ENCODE results near the gene NCLN.
A peak's percentile ranks its signal among the peaks of the same experiment; 100 is the strongest.
"Not testable (repeated sequence)": the region's sequence is repeated elsewhere in the genome, so short reads cannot be mapped to it uniquely, and the experiment has no call there.

Gene NCLN

DNA sequence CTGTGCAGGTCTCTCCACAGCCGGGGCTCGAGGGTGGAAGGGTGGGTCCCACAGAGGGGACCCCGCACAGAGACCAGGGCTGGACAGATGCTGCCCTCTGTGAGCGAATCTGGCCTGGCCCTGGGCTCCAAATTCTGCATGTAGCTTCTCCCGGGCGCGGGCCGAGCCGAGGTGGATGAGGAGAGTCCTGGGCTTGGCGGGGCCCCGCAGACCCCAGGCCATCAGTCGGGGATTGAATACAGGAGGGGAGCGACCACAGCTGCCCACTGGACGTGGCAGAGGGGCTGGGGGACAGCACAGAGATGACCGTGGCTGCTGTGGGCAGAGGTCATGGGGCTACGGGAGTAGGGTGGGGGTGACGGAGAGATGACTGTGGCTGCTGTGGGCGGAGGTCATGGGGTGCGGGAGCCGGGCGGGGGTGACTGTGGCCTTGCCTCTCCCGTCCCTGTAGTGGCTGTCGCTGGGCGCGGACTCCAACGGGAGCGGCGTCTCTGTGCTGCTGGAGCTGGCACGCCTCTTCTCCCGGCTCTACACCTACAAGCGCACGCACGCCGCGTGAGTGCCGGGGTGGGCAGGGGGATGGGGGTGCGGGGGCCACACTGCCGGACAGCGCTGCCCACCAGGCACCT is 15.5 kb downstream of the NCLN start:
- DNase-seq, result no peak

DNA sequence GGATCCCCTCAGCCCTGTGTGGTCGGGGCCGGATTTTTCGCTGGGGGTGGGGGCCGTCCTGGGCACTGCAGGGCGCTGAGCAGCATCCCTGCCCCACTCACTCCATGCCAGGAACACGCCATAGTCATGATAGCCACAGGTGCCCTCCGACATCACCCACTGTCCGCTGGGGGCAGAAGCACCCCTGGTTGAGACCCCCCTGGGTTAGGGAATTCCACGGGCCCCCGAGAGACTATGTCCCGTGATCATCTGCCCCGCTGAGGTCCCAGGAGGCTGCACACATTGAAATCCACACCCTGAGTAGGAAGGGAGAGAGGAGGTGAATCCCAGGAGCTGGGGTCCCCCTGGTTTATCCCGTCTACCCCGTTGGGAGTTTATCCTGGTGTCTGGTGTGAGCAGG is 16.2 kb downstream of the NCLN start:
- DNase-seq, result no peak

DNA sequence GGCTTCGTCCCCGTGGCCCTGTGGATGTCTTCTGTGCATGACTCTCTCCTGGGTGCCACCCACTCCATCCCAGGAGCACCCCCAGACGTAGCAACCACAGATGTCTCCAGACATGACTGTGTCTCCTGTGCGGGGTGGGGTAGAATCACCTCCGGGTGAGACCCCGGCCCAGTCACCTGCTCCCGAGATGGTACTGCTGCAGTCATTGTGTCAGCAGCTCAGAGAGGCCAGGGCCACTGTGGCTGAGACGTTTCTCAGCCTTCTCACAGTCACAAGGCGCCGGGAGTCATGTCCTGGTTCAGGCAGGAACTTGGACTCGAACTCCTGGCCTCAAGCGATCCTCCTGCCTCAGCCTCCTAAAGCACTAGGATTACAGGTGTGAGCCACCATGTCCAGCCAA is 16.6 kb downstream of the NCLN start:
- no peak for DNase-seq

DNA sequence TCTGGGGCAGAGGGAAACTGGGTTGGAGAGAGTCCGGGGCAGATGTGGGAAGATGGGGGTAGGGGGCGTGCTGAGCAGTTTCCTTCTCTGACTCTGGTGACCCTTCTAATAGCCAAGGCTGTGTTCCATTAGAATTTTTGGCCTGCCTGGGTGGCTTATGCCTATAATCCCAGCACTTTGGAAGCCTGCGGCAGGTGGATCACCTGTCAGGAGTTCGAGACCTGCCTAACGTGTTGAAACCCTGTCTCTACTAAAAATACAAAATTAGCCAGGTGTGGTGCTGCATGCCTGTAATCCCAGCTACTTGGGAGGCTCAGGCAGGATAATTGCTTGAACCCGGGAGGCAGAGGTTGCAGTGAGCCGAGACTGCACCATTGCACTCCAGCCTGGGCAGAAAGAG is 17.2 kb downstream of the NCLN start:
- not testable (repeated sequence) for DNase-seq

DNA sequence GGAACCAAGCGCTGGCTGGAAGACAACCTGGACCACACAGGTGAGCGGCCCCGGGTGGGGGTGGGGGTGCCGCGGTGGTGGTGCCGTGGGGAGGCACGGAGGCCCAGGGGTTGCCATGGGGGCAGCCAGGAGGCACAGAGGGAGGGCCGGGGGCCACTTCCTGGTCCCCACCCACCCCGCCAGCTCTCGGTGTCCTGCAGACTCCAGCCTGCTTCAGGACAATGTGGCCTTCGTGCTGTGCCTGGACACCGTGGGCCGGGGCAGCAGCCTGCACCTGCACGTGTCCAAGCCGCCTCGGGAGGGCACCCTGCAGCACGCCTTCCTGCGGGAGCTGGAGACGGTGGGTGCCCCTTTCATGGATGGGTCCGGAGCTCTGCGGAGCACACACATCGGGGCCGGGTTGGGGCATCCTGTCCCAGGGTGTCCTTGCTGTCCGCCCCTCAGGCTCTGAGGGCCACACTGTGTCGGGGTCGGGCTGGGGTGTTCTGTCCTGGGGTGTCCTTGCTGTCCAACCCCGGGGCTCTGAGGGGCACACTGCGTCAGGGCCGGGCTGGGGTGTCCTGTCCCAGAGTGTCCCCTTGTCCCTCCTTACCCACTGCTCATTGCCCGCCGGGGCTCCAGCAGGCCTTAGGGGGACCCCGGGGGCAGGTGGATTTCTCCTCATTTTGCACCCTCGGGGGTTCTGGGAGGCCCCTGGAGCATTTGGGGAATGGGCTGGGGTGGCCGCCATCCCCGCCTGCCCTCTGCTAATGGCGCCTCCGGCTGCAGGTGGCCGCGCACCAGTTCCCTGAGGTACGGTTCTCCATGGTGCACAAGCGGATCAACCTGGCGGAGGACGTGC is 18.3 kb downstream of the NCLN start:
- DNase-seq, result no peak

DNA sequence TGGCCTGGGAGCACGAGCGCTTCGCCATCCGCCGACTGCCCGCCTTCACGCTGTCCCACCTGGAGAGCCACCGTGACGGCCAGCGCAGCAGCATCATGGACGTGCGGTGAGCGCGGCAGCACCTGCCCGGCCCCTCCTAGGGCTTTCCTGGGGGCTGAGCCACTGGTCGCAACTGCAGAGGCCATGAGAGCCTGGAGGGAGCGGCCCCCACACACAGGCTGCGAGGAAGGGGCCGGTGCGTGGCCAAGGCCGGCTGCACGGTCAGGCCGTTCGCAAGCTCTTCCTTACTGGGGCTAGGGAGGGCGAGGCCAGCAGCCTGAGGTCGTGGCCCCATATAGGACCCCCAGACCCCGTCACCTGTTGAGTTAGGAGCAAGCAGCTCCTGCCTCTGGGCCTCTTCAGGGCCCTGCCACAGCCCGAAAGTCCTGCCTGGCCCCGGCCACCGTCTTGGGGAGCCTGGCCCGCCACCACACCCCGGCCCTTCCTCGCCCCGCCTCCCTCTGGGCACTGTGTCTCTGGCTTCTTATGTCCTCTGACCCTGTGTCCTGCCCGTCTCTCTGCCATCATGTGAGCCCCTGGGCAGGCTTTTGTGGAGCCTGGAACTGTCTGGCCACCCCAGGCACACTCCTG is 19.0 kb downstream of the NCLN start:
- DNase-seq, result no peak

DNA sequence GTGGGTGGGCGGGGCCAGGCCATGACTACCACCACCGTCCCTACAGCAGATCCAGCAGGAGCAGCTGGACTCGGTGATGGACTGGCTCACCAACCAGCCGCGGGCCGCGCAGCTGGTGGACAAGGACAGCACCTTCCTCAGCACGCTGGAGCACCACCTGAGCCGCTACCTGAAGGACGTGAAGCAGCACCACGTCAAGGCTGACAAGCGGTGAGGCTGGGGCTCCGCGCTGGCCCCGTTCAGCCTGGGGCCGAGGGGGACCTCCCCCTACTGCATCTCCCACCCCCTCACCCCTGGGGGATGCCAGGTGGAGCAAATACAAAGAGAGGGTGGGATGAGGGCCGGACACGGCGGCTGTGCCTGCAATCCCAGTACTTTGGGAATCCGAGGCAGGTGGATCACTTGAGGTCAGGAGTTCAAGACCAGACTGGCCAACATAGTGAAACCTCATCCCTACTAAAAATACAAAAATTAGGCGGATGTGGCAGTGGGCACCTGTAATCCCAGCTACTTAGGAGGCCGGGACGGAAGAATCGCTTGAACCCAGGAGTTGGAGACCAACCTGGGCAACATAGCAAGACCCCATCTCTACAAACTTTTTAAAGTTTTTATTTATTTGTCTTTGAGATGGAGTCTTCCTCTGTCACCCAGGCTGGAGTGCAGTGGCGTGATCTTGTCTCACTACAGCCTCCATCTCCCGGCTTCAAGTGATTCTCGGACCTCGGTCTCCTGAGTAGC is 20.7 kb downstream of the NCLN start:
- no peak for DNase-seq

DNA sequence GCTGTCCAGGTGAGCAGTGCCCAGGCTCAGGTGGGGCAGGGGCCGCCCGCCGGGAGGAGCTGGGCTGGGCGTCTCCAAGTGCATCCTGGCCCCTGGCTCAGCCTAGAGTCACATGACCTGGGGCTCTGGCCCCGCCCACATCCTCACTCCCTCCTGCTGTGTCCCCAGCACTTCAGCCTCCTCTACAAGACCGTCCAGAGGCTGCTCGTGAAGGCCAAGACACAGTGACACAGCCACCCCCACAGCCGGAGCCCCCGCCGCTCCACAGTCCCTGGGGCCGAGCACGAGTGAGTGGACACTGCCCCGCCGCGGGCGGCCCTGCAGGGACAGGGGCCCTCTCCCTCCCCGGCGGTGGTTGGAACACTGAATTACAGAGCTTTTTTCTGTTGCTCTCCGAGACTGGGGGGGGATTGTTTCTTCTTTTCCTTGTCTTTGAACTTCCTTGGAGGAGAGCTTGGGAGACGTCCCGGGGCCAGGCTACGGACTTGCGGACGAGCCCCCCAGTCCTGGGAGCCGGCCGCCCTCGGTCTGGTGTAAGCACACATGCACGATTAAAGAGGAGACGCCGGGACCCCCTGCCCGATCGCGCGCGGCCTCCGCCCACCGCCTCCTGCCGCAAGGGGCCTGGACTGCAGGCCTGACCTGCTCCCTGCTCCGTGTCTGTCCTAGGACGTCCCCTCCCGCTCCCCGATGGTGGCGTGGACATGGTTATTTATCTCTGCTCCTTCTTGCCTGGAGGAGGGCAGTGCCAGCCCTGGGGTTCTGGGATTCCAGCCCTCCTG is 21.9 kb downstream of the NCLN start:
- no peak for DNase-seq

DNA sequence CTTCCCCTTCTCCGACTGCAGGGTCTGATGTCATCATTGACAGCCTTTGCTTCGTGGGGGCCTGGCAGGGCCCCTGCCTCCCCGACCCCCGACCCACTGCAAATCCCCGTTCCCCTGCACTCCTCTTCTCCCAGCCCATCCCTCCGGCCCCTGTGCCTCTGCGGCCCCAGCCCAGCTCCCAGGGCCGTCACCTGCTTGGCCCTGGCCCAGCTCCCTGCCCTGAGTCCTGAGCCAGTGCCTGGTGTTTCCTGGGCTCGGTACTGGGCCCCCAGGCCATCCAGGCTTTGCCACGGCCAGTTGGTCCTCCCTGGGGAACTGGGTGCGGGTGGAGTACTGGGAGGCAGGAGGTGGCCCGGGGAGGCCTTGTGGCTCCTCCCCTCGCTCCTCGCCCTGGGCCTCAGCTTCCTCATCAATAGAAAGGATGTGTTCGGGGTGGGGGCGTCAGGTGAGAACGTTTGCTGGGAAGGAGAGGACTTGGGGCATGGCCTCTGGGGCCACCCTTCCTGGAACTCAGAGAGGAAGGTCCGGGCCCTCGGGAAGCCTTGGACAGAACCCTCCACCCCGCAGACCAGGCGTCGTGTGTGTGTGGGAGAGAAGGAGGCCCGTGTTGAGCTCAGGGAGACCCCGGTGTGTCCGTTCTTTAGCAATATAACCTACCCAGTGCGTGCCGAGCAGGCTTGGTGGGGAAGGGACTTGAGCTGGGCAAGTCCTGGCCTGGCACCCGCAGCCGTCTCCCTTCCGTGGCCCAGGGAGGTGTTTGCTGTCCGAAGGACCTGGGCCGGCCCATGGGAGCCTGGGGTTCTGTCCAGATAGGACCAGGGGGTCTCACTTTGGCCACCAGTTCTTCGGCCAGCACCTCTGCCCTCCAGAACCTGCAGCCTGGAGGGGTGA is 22.8 kb downstream of the NCLN start:
- DNase-seq, result no peak

DNA sequence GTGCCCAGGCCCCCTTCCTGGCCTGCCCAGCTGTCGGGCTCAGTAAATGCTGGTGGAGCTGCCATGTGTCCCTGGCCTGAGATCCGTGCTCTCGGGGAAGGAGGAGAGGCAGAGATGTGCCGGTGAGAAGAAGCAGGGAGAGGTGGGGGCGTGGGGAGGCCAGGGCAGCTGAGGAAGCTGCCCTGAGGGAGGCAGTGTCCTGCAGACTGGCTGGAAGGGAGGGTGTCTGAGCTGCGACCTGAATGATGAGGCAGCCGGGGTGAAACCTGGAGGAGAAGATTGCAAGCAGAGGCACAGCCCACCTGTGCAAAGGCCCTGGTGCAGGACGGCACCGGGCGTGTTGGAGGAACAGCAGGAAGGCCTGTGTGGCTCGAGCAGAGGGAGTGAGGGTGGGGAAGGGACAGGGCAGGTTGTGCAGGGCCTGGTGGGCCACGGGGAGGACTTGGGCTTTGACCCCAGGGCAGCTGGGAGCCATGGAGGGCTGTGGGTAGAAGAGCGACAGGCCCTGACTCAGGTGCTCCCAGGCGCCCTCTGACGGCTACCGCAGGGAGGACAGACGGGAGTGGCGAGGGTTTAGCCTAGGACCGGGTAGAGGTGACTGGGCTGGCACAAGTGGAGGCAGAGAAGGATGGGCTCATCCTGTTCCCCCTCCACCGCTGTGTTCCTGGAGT is 24.8 kb downstream of the NCLN start:
- peak; percentile 87 for DNase-seq

DNA sequence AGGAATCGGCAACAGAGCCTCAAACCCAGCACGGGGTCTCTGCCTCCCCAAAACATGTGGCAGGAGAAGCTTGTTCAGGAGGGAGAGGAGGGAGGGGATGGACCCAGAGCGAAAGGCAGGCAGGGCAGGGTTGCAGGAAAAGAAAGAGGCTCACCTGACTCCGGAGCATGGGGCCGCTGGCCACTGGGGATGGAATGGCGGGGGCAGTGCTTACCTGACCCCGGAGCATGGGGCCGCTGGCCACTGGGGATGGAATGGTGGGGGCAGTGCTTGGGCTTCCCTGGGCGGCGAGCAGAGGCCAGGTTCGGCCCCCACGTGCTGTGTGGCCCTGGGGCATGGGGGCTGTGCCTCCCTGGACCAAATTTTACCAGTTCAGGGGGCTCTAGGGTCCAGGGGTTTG is 25.5 kb downstream of the NCLN start:
- no peak for DNase-seq

DNA sequence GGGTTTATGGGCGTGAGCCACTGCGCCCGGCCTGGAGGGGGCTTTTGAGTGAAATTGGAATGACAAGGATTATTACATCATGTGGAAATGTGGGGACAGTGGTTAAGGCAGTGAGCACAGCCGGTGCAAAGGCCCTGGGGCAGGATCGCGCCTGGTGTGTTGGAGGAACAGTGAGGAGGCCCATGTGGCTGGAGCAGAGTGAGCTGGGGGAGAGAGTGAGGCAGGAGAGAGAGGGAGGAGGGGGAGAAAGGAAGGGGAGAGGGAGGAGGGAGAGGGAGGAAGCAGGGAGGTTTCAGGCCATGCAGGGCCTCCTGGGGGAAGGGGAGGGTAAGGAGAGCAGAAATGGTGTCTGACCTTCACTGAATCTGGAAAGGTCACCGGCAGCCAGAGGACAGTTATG is 27.4 kb downstream of the NCLN start:
- DNase-seq, result no peak

DNA sequence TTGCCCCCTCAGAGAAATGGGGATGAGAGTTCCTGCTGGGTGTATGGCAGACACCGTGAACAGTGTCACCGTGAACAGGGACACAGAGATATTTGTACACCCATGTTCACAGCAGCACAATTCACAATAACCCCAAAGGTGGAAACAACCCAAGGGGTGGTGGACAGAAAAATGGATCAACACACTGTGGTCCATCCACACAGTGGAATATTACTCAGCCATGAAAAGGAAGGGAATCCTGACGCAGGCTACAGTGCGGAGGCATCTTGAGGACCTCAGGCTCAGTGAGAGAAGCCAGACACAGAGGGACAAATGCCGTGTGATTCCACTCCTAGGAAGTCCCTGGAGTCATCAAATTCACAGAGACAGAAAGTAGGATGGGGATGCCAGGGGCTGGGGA is 31.1 kb downstream of the NCLN start:
- DNase-seq, result no peak

DNA sequence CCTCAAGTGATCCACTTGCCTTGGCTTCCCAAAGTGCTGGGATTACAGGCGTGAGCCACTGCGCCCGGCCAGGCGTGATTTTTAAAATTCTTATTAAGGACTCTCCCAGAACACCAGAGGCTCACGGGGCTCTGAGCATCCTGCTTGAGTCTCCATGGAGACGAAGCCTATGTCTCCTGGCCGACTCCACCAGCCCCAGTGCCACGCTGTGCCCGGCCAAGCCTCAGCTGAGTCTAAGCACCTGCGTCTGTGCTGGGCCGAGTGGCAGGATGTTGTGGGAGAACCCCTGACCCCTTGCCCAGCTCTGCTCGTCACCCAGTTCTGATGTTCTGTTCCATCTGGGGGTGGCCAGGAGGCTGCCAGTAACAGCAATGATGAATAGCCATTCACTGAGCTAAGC is 34.8 kb downstream of the NCLN start:
- no peak for DNase-seq

DNA sequence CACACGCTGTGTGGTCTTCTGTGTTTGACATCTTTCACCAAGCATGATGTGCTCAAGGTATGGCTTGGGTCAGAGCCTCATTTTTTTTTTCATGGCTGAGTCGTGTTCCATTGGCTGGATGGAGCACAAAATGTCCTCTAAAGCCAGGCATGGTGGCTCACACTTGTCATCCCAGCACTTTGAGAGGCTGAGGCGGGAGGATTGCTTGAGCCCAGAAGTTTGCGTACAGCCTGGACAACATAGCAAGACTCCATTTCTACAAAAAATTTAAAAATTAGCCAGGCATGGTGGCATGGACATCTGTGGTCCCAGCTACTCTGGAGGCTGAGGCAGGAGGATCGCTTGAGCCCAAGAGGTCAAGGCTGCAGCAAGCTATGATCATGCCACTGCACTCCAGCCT is 35.8 kb downstream of the NCLN start:
- DNase-seq, result not testable (repeated sequence)

DNA sequence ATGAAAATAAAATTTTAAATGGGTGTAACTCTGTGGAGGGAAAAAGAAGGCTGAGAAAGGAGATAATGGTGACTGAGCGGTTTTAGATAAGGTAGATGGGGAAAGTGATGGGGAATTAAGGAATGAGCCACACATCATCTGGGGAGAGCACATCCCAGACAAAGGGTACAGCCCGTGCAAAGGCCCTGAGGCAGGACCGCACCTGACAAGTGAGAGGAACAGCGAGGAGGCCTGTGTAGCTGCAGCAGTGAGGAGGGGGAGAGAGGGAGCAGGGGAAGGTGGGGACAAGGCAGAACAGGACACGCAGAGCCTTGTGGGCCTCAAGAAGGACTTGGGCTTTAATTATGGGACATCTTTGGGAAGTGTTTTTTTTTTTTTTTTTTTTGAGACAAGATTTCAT is 37.0 kb downstream of the NCLN start:
- DNase-seq, result no peak

DNA sequence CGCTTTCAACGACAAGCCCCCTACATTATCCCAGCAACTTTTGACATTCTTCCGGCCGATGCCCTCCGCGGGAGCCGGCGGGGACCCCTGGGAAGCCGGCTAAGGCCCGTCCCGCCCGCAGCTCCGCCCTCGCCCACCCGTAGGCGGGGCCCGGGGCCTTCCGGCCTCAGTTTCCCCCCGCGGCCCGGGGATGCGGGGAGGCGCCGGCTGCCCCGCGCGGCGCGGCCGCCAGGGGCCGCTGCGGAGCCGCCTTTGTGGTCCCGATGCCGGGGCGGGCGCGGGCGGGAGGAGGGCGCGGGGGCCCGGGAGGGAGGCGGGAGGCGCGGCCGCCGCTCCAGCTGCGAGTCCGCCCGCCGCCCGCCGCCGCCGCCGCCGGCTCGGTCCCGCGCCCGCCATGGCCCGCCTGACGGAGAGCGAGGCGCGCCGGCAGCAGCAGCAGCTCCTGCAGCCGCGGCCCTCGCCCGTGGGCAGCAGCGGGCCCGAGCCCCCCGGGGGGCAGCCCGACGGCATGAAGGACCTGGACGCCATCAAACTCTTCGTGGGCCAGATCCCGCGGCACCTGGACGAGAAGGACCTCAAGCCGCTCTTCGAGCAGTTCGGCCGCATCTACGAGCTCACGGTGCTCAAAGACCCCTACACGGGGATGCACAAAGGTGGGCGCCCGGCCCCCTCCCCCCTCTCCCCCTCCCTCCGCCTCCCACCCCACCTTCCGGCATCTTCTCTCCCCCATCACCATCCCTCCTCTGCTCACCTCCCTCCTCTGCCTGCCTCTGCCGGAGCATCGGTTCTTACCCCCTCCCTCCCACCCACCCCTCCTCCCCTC is 38.8 kb downstream of the NCLN start, which contains the start of gene CELF5:
TSS of gene CELF5 (plus strand) at position 316 of the 823 bp plus-strand sequence. CDS start at position 395, 79 bp downstream.
- peak; percentile 68 for DNase-seq

DNA sequence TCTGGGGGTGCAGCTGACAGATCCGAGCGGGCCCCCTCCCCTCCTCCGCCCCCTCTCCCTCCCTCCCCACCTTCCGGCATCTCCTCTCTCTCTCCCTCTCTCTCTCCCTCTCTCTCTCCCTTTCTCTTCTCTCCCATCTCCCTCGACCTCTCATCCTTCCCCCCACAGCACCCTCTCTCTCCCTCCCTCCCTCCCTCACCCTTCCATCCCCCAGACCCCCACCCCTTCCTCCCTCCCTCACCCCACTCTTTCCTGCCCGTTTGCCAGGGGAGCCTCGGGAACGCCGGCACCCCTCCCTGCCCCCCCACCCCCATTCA is 39.4 kb downstream of the NCLN start:
- DNase-seq, result no peak

DNA sequence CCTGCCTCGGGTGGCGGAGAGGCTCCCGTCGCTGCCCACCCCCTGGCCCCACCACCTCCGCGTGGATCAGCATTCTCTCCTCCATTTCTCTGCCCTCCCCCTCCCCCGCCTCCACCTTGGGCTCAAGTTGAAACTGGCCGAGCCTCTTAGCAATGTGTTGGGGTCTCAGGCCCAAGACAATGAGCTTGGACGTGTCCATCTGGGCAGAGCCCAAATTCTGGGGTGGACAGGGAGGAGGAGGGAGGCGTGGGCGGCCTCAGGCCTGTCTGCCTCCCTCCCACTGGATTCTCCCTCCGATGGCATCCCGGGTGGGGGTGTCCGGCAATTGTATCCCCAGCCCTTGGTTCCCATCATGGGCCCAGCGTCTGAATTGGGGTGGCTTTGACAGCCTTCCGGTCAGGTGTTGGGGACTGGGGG is 40.0 kb downstream of the NCLN start:
- DNase-seq, result no peak

DNA sequence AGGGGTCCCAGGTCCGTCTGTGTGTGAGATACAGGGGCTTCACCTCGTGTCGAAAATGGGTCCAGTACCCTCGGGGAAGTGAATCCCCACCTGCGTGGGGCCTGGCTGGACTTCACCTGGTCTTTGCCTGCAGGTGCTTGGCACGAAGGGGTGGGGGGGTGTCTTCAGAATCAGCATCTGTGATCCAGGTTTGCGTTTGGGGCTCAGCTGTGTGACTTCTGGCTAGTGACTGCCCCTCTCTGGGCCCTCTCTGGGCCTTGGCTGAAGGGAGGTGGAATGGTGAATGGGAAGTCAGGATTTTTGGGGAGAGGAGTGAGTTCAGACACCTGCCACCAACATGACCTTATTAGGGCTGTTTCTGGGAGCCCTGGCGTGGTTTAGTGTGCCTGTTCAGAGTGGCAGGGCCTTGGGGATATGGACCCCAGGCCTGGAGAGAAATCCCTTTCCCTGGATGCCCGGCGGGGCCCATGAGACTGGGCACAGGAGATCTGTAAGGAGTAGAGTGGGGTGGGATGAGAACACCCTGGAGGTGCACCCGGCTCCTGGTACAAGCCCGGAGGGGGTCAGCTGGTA is 41.4 kb downstream of the NCLN start:
- no peak for DNase-seq
